Muscle layer of colon (tissue), 2 donors: ENCODE data around the gene HSPBAP1.

Experiments used
- H3K27ac ChIP-seq: one replicate; pipeline ENCODE4 v1.7.0; 2013; ENCODE audit warnings: low read depth, mild to moderate bottlenecking, low read length, moderate library complexity
- H3K27me3 ChIP-seq, 2 donors: one replicate each; pipeline ENCODE4 v1.7.0; 2013; ENCODE audit warnings: low read length in 2 of 2, mild to moderate bottlenecking in 2 of 2; ENCODE audit not compliant: insufficient read depth in 2 of 2, control insufficient read depth in 1 of 2
- H3K36me3 ChIP-seq: one replicate; pipeline ENCODE4 v1.7.0; 2013; ENCODE audit warnings: mild to moderate bottlenecking, low read length; ENCODE audit not compliant: insufficient read depth
- H3K4me1 ChIP-seq: one replicate; pipeline ENCODE4 v1.7.0; 2013; ENCODE audit warnings: mild to moderate bottlenecking, low read length; ENCODE audit not compliant: insufficient read depth
- H3K4me3 ChIP-seq, 2 donors: one replicate each; pipeline ENCODE4 v1.7.0; 2013; ENCODE audit warnings: low read length in 2 of 2, low read depth in 1 of 2, mild to moderate bottlenecking in 1 of 2, moderate library complexity in 1 of 2
- H3K9ac ChIP-seq: one replicate; pipeline ENCODE4 v1.7.0; 2013; ENCODE audit warnings: low read length
- H3K9me3 ChIP-seq: one replicate; pipeline ENCODE4 v1.7.0; 2013; ENCODE audit warnings: mild to moderate bottlenecking, low read length
- donor health status: abdominal sarcoma.
- donor health status: Adenocarcinoma of cecum.

The HSPBAP1 gene

GRCh38 chr3:122697952-122698620 lies 95.5 kb downstream of the HSPBAP1 start:
- Histone ChIP-seq H3K27ac (no peak overlapping the region), H3K9me3 (no peaks in the 10 kb centered on the region), H3K4me1 (no peaks in the 10 kb centered on the region), H3K9ac (no peak overlapping the region), H3K27me3 (no peaks in the 10 kb centered on the region), H3K4me3 (no peak overlapping the region), H3K36me3 (peaks cover 60% of the 10 kb centered on the region)

- H3K4me3 ChIP-seq, result no peak overlapping the region
Observed at GRCh38 chr3:122695927-122696561, 97.6 kb downstream of the HSPBAP1 start.

GRCh38 chr3:122694966-122695365 lies 98.7 kb downstream of the HSPBAP1 start:
- no peaks in the 10 kb centered on the region for H3K4me1 ChIP-seq
- H3K9me3 ChIP-seq, result no peaks in the 10 kb centered on the region
- H3K4me3 ChIP-seq, result no peak overlapping the region
- no peaks in the 10 kb centered on the region for H3K27me3 ChIP-seq
- H3K36me3 ChIP-seq, result peaks cover 62% of the 10 kb centered on the region
- no peak overlapping the region for H3K27ac ChIP-seq
- H3K9ac ChIP-seq, result no peak overlapping the region

More at GRCh38 chr3:122695927-122696561, 97.6 kb downstream of the HSPBAP1 start:
- Histone ChIP-seq H3K9me3 (no peaks in the 10 kb centered on the region), H3K27me3 (no peaks in the 10 kb centered on the region), H3K4me1 (no peaks in the 10 kb centered on the region), H3K27ac (no peak overlapping the region), H3K9ac (no peak overlapping the region), H3K36me3 (peaks cover 68% of the 10 kb centered on the region)

- Histone ChIP-seq H3K9ac (no peak overlapping the region), H3K4me1 (no peaks in the 10 kb centered on the region), H3K36me3 (peaks cover 53% of the 10 kb centered on the region), H3K27ac (no peak overlapping the region), H3K4me3 (no peak overlapping the region), H3K9me3 (no peaks in the 10 kb centered on the region), H3K27me3 (no peaks in the 10 kb centered on the region)
Observed at GRCh38 chr3:122692674-122693073, 101.0 kb downstream of the HSPBAP1 start.

GRCh38 chr3:122691195-122691594 lies 102.4 kb downstream of the HSPBAP1 start:
- Histone ChIP-seq H3K4me3 (no peak overlapping the region), H3K27ac (no peak overlapping the region), H3K9ac (no peak overlapping the region), H3K9me3 (no peaks in the 10 kb centered on the region), H3K36me3 (peaks cover 55% of the 10 kb centered on the region), H3K4me1 (no peaks in the 10 kb centered on the region), H3K27me3 (no peaks in the 10 kb centered on the region)

- H3K36me3 ChIP-seq, result peaks cover 52% of the 10 kb centered on the region
- H3K9me3 ChIP-seq, result no peaks in the 10 kb centered on the region
- H3K4me3 ChIP-seq, result no peak overlapping the region
- H3K4me1 ChIP-seq, result no peaks in the 10 kb centered on the region
- no peak overlapping the region for H3K9ac ChIP-seq
- H3K27ac ChIP-seq, result no peak overlapping the region
- H3K27me3 ChIP-seq, result no peaks in the 10 kb centered on the region
Observed at GRCh38 chr3:122690096-122690495, 103.5 kb downstream of the HSPBAP1 start.
